ENCODE data around the gene PTP4A2. TPM values are rescaled to one million over a fixed set of nuclear protein-coding genes. Genes with fewer than 3 reads are reported as not detected.

PTP4A2 gene
- total RNA-seq, 4 donors from 2014 or later = 276 to 567 (median 333) TPM

- intact Hi-C loops (cut with DNase I; ENCODE audit: low total_unique reads) = no loop called here
- H3K36me3 ChIP-seq = no peaks in the 10 kb centered on the region
- H3K4me3 ChIP-seq = no peak overlapping the region
- TF ChIP-seq CTCF (IDR thresholded peaks at IDR 0.05) = no peak
- no peak for TF ChIP-seq POLR2A (IDR thresholded peaks at IDR 0.05)
- no peaks in the 10 kb centered on the region for H3K9me3 ChIP-seq
- no peak for DNase-seq
- no peaks in the 10 kb centered on the region for H3K4me1 ChIP-seq
- H3K27me3 ChIP-seq = no peaks in the 10 kb centered on the region
- H3K27ac ChIP-seq = no peak overlapping the region
Measured at GRCh38 chr1:31872658-31873636, 65.2 kb downstream of the PTP4A2 start.

GRCh38 chr1:31871703-31872102, 66.5 kb downstream of the PTP4A2 start:
- H3K27ac ChIP-seq = no peak overlapping the region
- DNase-seq = no peak
- TF ChIP-seq POLR2A (IDR thresholded peaks at IDR 0.05) (no peak), CTCF (IDR thresholded peaks at IDR 0.05) (no peak)

GRCh38 chr1:31870086-31870736, 68.0 kb downstream of the PTP4A2 start:
- no peaks in the 10 kb centered on the region for H3K27me3 ChIP-seq
- no peak for TF ChIP-seq CTCF (IDR thresholded peaks at IDR 0.05)
- no peak for TF ChIP-seq POLR2A (IDR thresholded peaks at IDR 0.05)
- H3K36me3 ChIP-seq = no peaks in the 10 kb centered on the region
- H3K9me3 ChIP-seq = no peaks in the 10 kb centered on the region
- no peaks in the 10 kb centered on the region for H3K4me1 ChIP-seq
- H3K27ac ChIP-seq = no peak overlapping the region
- DNase-seq = no peak
- no peak overlapping the region for H3K4me3 ChIP-seq
- intact Hi-C loops (cut with DNase I; ENCODE audit: low total_unique reads) = no loop called here

More at GRCh38 chr1:31871703-31872102, 66.5 kb downstream of the PTP4A2 start:
- H3K4me1 ChIP-seq = no peaks in the 10 kb centered on the region
- H3K4me3 ChIP-seq = no peak overlapping the region
- H3K36me3 ChIP-seq = no peaks in the 10 kb centered on the region
- intact Hi-C loops (cut with DNase I; ENCODE audit: low total_unique reads) = no loop called here
- H3K27me3 ChIP-seq = no peaks in the 10 kb centered on the region
- no peaks in the 10 kb centered on the region for H3K9me3 ChIP-seq

DNA sequence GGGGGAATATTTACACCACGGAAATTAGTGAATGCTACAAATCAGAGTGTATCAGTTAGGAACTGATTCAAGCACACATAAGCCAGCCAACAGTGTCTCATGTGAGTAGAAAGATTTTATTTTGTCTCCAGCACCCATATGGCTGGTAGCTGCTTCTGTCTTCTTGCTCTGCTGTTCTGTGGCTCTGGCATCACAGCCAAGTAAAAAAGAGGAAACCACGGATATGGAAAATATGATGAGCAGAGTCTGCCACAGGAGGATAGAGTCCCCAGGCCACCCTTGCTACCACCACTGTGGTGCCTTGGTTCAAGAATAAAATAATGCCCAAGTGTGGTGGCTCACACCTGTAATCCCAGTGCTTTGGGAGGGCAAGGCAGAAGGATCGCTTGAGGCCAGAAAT, 68.7 kb downstream of the PTP4A2 start:
- no peak overlapping the region for H3K4me3 ChIP-seq
- no peaks in the 10 kb centered on the region for H3K36me3 ChIP-seq
- no peak for DNase-seq
- H3K27ac ChIP-seq = no peak overlapping the region
- no peaks in the 10 kb centered on the region for H3K4me1 ChIP-seq
- intact Hi-C loops (cut with DNase I; ENCODE audit: low total_unique reads) = no loop called here
- TF ChIP-seq CTCF (IDR thresholded peaks at IDR 0.05) (no peak), POLR2A (IDR thresholded peaks at IDR 0.05) (no peak)
- H3K27me3 ChIP-seq = no peaks in the 10 kb centered on the region
- no peaks in the 10 kb centered on the region for H3K9me3 ChIP-seq

- TF ChIP-seq POLR2A (IDR thresholded peaks at IDR 0.05) = no peak
- TF ChIP-seq CTCF (IDR thresholded peaks at IDR 0.05) = no peak
- H3K9me3 ChIP-seq = no peaks in the 10 kb centered on the region
- intact Hi-C loops (cut with DNase I; ENCODE audit: low total_unique reads) = no loop called here
- no peaks in the 10 kb centered on the region for H3K27me3 ChIP-seq
- H3K36me3 ChIP-seq = no peaks in the 10 kb centered on the region
- H3K4me3 ChIP-seq = no peak overlapping the region
- no peak overlapping the region for H3K27ac ChIP-seq
- no peaks in the 10 kb centered on the region for H3K4me1 ChIP-seq
- no peak for DNase-seq
Measured at GRCh38 chr1:31868862-31869261, 69.3 kb downstream of the PTP4A2 start.

Data from uterus (tissue), 4 donors.